Suprapubic skin (tissue), 4 donors: ENCODE results near the gene TGFB1. TPM values are rescaled to one million over a fixed set of nuclear protein-coding genes. Genes with fewer than 3 reads are reported as not detected.
"Not testable (repeated sequence)": the region's sequence is repeated elsewhere in the genome, so short reads cannot be mapped to it uniquely, and the experiment has no call there.

Experiments used
- DNase-seq, 2 donors: peaks; one replicate each; pipeline ENCODE4 v3.0.0-alpha.2; 2019; ENCODE audit warnings: low spot score in 2 of 2
- H3K27ac ChIP-seq: fragments of 200-600 bp; sonication (generic); one replicate; pipeline ENCODE4 v1.5.1; 2019
- H3K27me3 ChIP-seq: fragments of 200-600 bp; sonication (generic); one replicate; pipeline ENCODE4 v1.5.1; 2019
- H3K36me3 ChIP-seq: fragments of 200-600 bp; sonication (generic); one replicate; pipeline ENCODE4 v1.5.1; 2019
- H3K4me1 ChIP-seq: fragments of 200-600 bp; sonication (generic); one replicate; pipeline ENCODE4 v1.5.1; 2019
- H3K4me3 ChIP-seq: fragments of 200-600 bp; sonication (generic); one replicate; pipeline ENCODE4 v1.5.1; 2019; ENCODE audit warnings: mild to moderate bottlenecking
- H3K9me3 ChIP-seq: fragments of 200-600 bp; sonication (generic); one replicate; pipeline ENCODE4 v1.5.1; 2019
- EP300 ChIP-seq: sonication (generic); formaldehyde crosslinking; IDR thresholded peaks from one replicate; pipeline ENCODE4 v1.6.1; 2017; ENCODE audit warnings: antibody characterized with exemption
- POLR2A ChIP-seq, 2 donors: fragments of 450-650 bp; IDR thresholded peaks; one replicate each; pipeline ENCODE4 v1.6.1; 2017; ENCODE audit warnings: antibody characterized with exemption in 2 of 2, mild to moderate bottlenecking in 2 of 2, moderate library complexity in 2 of 2
- POLR2AphosphoS5 ChIP-seq, 3 donors: sonication (generic); formaldehyde crosslinking; IDR thresholded peaks; one replicate each; pipeline ENCODE4 v1.6.1; 2017; ENCODE audit warnings: antibody characterized with exemption in 3 of 3
- WGBS: methylation state at CpG from one replicate; pipeline ENCODE4 v1.1.5; 2018; 5-methylcytosine and 5-hydroxymethylcytosine counted together
- total RNA-seq, 4 donors: library from RNA; depleted of rRNA; stranded (reverse); fragments of >200 nt; gene quantifications; one replicate each; pipeline ENCODE4 v1.1.0, GENCODE V29; 2016
- TF ChIP-seq, protein P1 (sequence below), 2 donors: fragments of 200-600 bp in 1 of 2; fragments of 450-650 bp in 1 of 2; sonication (generic) in 1 of 2; IDR thresholded peaks; one replicate each; pipeline ENCODE4 v1.5.1; 2016 to 2019; ENCODE audit warnings: antibody characterized with exemption in 2 of 2, mild to moderate bottlenecking in 1 of 2, moderate library complexity in 1 of 2

The TGFB1 gene
- total RNA-seq, 4 donors from 2014 or later, result 16.4 to 19.9 (median 17.4) TPM

DNA sequence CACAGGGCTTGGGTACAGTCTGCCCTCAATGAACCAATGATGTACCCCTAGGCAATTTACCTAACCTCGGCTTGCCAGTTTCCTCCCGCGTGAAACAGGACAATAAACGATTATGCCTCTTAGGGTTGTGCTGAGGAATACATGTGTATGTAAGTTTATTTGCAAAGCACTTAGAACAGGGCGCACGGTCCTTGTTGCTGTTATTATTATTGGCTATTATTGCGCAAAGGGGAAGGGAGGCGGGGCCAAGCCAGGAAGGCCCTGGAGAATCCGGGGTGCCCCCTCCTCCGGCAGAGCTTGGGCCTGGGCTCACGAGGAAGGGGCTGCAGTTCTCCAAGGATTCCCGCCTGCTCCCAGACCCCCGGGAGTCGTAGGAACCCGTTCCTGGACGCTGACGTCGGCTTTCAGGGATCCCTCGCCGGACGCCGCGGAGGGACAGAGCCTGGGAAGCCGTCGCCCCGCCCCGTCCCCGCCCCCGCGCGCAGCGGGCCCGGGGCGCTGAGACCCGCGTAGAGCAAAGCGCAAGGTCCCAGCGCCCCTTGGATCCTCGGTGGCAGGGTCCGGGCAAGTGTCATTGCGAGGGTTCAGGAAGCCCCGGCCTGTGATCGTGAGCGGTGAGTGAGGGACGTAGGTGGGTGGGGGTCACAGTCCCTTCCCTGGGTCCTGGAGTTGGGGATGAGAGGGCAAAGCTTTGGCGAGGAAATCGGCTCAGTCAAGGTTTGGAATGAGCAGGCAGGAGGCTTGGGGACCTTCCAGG is 22.7 kb upstream of the TGFB1 start, which contains the start of gene TMEM91:
TMEM91 (plus strand) TSS at position 293 of the 757 bp plus-strand sequence. CDS start 1,777 bp downstream, outside the sequence.
- TF ChIP-seq EP300, result no peak
- no peak for TF ChIP-seq POLR2A (IDR thresholded peaks at IDR 0.05)
- TF ChIP-seq POLR2AphosphoS5 (IDR thresholded peaks at IDR 0.05), result no peak
- TF ChIP-seq, protein P1, sequence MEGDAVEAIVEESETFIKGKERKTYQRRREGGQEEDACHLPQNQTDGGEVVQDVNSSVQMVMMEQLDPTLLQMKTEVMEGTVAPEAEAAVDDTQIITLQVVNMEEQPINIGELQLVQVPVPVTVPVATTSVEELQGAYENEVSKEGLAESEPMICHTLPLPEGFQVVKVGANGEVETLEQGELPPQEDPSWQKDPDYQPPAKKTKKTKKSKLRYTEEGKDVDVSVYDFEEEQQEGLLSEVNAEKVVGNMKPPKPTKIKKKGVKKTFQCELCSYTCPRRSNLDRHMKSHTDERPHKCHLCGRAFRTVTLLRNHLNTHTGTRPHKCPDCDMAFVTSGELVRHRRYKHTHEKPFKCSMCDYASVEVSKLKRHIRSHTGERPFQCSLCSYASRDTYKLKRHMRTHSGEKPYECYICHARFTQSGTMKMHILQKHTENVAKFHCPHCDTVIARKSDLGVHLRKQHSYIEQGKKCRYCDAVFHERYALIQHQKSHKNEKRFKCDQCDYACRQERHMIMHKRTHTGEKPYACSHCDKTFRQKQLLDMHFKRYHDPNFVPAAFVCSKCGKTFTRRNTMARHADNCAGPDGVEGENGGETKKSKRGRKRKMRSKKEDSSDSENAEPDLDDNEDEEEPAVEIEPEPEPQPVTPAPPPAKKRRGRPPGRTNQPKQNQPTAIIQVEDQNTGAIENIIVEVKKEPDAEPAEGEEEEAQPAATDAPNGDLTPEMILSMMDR (IDR thresholded peaks at IDR 0.05), result no peak
- Histone ChIP-seq H3K9me3 (no peaks in the 10 kb centered on the region), H3K27ac (peak within 1 kb of the TSS; percentile 64), H3K27me3 (no peaks in the 10 kb centered on the region), H3K4me3 (peak within 1 kb of the TSS; percentile 58), H3K4me1 (peaks cover 44% of the 10 kb centered on the region), H3K36me3 (no peaks in the 10 kb centered on the region)
- 2% methylated on average over 27 of the region's 47 CpGs for WGBS
- peak in 1 of 2 donors; percentile 76 for DNase-seq

DNA sequence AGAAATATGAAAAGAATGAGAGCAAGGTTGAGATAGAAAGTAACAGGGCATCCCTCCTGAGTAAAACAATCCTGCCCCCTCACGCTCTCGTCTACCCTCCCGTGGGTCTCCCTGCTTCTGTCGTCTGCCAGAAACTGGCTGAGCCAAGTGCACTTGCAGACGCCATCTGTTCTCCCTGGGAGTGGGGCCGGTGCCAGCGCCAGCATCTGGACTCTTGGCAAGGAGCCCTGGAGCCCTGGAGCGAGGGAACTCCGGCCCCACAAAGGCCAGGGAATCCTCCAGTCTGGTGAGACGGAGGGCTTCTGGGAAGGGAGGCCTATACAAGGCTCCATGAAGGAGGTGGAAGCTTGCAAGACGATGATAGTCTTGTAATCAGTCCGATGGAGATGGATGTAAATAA is 20.3 kb upstream of the TGFB1 start:
- Histone ChIP-seq H3K9me3 (no peaks in the 10 kb centered on the region), H3K4me3 (no peak overlapping the region)
- WGBS, result 10% methylated on average over 12 of the region's 12 CpGs

DNA sequence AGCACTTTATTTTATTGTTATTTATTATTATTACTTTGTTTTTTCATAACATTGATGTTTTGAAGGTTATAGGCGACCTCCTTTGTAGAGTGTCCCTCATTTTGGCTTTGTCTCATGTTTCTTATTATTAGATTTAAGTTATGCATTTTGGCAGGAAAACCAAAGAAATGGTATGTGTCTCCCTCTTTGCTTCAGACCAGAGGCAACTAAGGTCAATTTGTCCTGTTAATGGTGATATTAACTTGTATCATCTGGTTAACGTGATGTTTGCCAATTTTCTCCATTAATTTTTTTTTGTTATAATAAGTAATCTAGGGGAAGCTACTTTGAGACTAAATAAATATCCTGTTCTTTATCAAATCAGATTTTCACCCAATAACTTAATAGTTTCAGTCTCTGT is 18.8 kb upstream of the TGFB1 start:
- no peaks in the 10 kb centered on the region for H3K27me3 ChIP-seq
- H3K4me3 ChIP-seq, result no peak overlapping the region
- H3K9me3 ChIP-seq, result no peaks in the 10 kb centered on the region
- H3K4me1 ChIP-seq, result peaks cover 46% of the 10 kb centered on the region
- no peak for TF ChIP-seq POLR2AphosphoS5 (IDR thresholded peaks at IDR 0.05)
- TF ChIP-seq POLR2A (IDR thresholded peaks at IDR 0.05), result no peak
- TF ChIP-seq EP300, result no peak
- TF ChIP-seq, protein P1 (IDR thresholded peaks at IDR 0.05), result no peak
- no peak overlapping the region for H3K27ac ChIP-seq
- DNase-seq, result no peak
- 68% methylated on average over 2 of the region's 2 CpGs for WGBS
- no peaks in the 10 kb centered on the region for H3K36me3 ChIP-seq

More for the DNA sequence above, 20.3 kb upstream of the TGFB1 start:
- peak; percentile 82 to 91 for DNase-seq
- Histone ChIP-seq H3K27ac (no peak overlapping the region), H3K36me3 (no peaks in the 10 kb centered on the region), H3K27me3 (no peaks in the 10 kb centered on the region), H3K4me1 (peaks cover 37% of the 10 kb centered on the region)
- no peak for TF ChIP-seq POLR2A (IDR thresholded peaks at IDR 0.05)
- TF ChIP-seq POLR2AphosphoS5 (IDR thresholded peaks at IDR 0.05), result peak in 1 of 3 donors; percentile 22

DNA sequence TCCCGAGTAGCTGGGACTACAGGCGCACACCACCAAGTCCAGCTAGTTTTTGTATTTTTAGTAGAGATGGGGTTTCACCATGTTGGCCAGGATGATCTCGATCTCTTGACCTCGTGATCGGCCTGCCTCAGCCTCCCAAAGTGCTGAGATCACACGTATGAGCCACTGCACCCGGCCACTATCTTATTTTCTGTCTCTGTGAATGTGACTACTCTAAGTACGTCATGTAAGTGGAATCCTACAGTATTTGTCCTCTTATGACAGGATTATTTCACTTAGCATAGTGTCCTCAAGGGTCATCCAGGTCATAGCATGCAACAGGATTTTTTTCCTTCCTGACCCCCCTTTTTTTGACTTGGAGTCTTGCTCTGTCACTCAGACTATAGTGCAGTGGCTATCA is 17.8 kb upstream of the TGFB1 start:
- DNase-seq, result no peak
- H3K4me3 ChIP-seq, result no peak overlapping the region
- no peak for TF ChIP-seq EP300
- TF ChIP-seq, protein P1 (IDR thresholded peaks at IDR 0.05), result no peak
- no peak for TF ChIP-seq POLR2A (IDR thresholded peaks at IDR 0.05)
- TF ChIP-seq POLR2AphosphoS5 (IDR thresholded peaks at IDR 0.05), result no peak
- no peaks in the 10 kb centered on the region for H3K36me3 ChIP-seq
- H3K27me3 ChIP-seq, result no peaks in the 10 kb centered on the region
- peaks cover 38% of the 10 kb centered on the region for H3K4me1 ChIP-seq
- H3K27ac ChIP-seq, result no peak overlapping the region
- no peaks in the 10 kb centered on the region for H3K9me3 ChIP-seq
- WGBS, result 99% methylated on average over 8 of the region's 8 CpGs

DNA sequence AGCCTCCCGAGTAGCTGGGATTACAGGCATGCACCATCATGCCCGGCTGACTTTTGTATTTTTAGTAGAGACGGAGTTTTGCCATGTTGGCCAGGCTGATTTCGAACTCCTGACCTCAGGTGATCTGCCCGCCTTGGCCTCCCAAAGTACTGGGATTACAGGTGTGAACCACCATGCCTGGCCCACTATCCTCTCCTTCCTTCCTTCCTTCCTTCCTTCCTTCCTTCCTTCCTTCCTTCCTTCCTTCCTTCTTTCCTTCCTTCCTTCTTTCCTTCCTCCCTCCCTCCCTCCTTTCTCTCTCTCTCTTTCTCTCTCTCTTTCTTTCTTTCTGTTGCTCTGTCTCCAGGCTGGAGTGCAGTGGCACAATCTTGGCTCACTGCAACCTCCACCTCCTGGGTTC is 17.4 kb upstream of the TGFB1 start:
- not testable (repeated sequence) for DNase-seq, H3K36me3 ChIP-seq, H3K27ac ChIP-seq, H3K4me3 ChIP-seq, H3K27me3 ChIP-seq, H3K9me3 ChIP-seq
- peaks cover 36% of the 10 kb centered on the region for H3K4me1 ChIP-seq
- 71% methylated on average over 5 of the region's 5 CpGs for WGBS

DNA sequence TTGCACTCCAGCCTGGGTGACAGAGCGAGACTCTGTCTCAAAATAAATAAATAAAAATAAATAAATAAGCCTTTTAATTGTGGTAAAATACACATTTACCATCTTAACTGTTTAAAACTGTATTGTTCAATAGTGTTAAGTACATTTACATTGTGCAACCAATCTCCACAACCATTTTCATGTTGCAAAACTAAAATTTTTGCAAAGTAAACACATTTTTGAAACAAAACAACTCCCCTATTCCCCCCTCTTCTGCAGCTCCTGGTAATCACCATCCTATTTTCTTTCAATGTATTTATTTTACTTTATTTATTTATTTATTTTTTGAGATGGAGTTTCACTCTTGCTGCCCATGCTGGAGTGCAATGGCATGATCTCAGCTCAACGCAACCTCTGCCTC is 16.0 kb upstream of the TGFB1 start:
- H3K36me3 ChIP-seq, result no peaks in the 10 kb centered on the region
- no peak for DNase-seq
- peaks cover 31% of the 10 kb centered on the region for H3K4me1 ChIP-seq
- 89% methylated on average over 2 of the region's 2 CpGs for WGBS
- no peaks in the 10 kb centered on the region for H3K27me3 ChIP-seq
- no peak overlapping the region for H3K4me3 ChIP-seq
- no peak overlapping the region for H3K27ac ChIP-seq
- TF ChIP-seq POLR2A (IDR thresholded peaks at IDR 0.05) (no peak), POLR2AphosphoS5 (IDR thresholded peaks at IDR 0.05) (no peak), EP300 (no peak)
- TF ChIP-seq, protein P1 (IDR thresholded peaks at IDR 0.05), result no peak
- H3K9me3 ChIP-seq, result no peaks in the 10 kb centered on the region
